Left ventricle myocardium inferior (tissue), 1 donor: ENCODE results near the gene GPR142. TPM values are rescaled to one million over a fixed set of nuclear protein-coding genes. Genes with fewer than 3 reads are reported as not detected.
A peak's percentile ranks its signal among the peaks of the same experiment; 100 is the strongest.

Source experiments
- DNase-seq: peaks from one replicate; pipeline ENCODE4 v3.0.0-alpha.2; 2020
- H3K27ac ChIP-seq: fragments of 200-600 bp; replicated peaks from 2 replicates; pipeline ENCODE4 v1.8.0; 2021
- H3K27me3 ChIP-seq: fragments of 200-600 bp; 2 replicates; pipeline ENCODE4 v1.8.0; 2021; ENCODE audit warnings: low read depth
- H3K36me3 ChIP-seq: fragments of 200-600 bp; 2 replicates; pipeline ENCODE4 v1.8.0; 2021
- H3K4me1 ChIP-seq: fragments of 200-600 bp; 2 replicates; pipeline ENCODE4 v1.8.0; 2021
- H3K4me3 ChIP-seq: fragments of 200-600 bp; 2 replicates; pipeline ENCODE4 v1.8.0; 2021; ENCODE audit warnings: mild to moderate bottlenecking, moderate library complexity
- H3K9me3 ChIP-seq: fragments of 200-600 bp; replicated peaks from 2 replicates; pipeline ENCODE4 v1.8.0; 2021
- CTCF ChIP-seq: fragments of 200-600 bp; IDR thresholded peaks from 2 replicates; pipeline ENCODE4 v1.8.0; 2021; ENCODE audit warnings: antibody characterized with exemption, mild to moderate bottlenecking, borderline replicate concordance
- intact Hi-C: fragments of 100-400 bp; cut with micrococcal nuclease; formaldehyde crosslinking; loops from one replicate; pipeline ENCODE4 v1.11.0; 2022
- total RNA-seq: library from RNA; stranded (reverse); fragmentation: NEBNext Ultra II Directional; extraction: Animal tissue kit (Norgen Biotek cat#: 25700); gene quantifications from one replicate; pipeline ENCODE4 v1.2.1, GENCODE V29; 2021
- donor health status: DM: no; HTN: yes; CAD: no; lungs with severe emphysema.

Gene GPR142
- total RNA-seq, 1 donor from 2014 or later = not detected

GRCh38 chr17:74386386-74386785 is 19.1 kb downstream of the GPR142 start:
- Histone ChIP-seq H3K4me1 (peaks cover 16% of the 10 kb centered on the region), H3K9me3 (no peaks in the 10 kb centered on the region), H3K27ac (peak overlapping the region; percentile 71), H3K27me3 (no peaks in the 10 kb centered on the region), H3K36me3 (no peaks in the 10 kb centered on the region), H3K4me3 (no peak overlapping the region)
- TF ChIP-seq CTCF = no peak
- intact Hi-C loops = no loop called here
- DNase-seq = peak; percentile 67

- no peak for DNase-seq
- Histone ChIP-seq H3K27ac (no peak overlapping the region), H3K9me3 (no peaks in the 10 kb centered on the region), H3K27me3 (no peaks in the 10 kb centered on the region), H3K4me3 (no peak overlapping the region), H3K4me1 (peaks cover 16% of the 10 kb centered on the region), H3K36me3 (no peaks in the 10 kb centered on the region)
- TF ChIP-seq CTCF = no peak
- intact Hi-C loops = no loop called here
These were observed 20.3 kb downstream of the GPR142 start for GRCh38 chr17:74387365-74388218.

GRCh38 chr17:74389084-74389753 is 21.9 kb downstream of the GPR142 start:
- Histone ChIP-seq H3K4me3 (no peak overlapping the region), H3K27me3 (no peaks in the 10 kb centered on the region), H3K27ac (no peak overlapping the region), H3K9me3 (no peaks in the 10 kb centered on the region), H3K4me1 (peaks cover 21% of the 10 kb centered on the region), H3K36me3 (no peaks in the 10 kb centered on the region)
- intact Hi-C loops = no loop called here
- no peak for TF ChIP-seq CTCF
- DNase-seq = no peak

- Histone ChIP-seq H3K27ac (no peak overlapping the region), H3K27me3 (no peaks in the 10 kb centered on the region), H3K4me3 (no peak overlapping the region), H3K9me3 (no peaks in the 10 kb centered on the region), H3K36me3 (no peaks in the 10 kb centered on the region), H3K4me1 (peaks cover 24% of the 10 kb centered on the region)
- no peak for DNase-seq
- no peak for TF ChIP-seq CTCF
- intact Hi-C loops = no loop called here
These were observed 22.8 kb downstream of the GPR142 start for GRCh38 chr17:74389937-74390679.
